Activated CD4-positive, alpha-beta T cell treated with anti-CD3 and anti-CD28 coated beads for 4 hours (primary cell): ENCODE results near the gene EFCAB13.

Experiments
- DNase-seq, 2 donors: peaks; one replicate each; pipeline ENCODE4 v3.0.0-alpha.2; 2020

Gene EFCAB13

DNA sequence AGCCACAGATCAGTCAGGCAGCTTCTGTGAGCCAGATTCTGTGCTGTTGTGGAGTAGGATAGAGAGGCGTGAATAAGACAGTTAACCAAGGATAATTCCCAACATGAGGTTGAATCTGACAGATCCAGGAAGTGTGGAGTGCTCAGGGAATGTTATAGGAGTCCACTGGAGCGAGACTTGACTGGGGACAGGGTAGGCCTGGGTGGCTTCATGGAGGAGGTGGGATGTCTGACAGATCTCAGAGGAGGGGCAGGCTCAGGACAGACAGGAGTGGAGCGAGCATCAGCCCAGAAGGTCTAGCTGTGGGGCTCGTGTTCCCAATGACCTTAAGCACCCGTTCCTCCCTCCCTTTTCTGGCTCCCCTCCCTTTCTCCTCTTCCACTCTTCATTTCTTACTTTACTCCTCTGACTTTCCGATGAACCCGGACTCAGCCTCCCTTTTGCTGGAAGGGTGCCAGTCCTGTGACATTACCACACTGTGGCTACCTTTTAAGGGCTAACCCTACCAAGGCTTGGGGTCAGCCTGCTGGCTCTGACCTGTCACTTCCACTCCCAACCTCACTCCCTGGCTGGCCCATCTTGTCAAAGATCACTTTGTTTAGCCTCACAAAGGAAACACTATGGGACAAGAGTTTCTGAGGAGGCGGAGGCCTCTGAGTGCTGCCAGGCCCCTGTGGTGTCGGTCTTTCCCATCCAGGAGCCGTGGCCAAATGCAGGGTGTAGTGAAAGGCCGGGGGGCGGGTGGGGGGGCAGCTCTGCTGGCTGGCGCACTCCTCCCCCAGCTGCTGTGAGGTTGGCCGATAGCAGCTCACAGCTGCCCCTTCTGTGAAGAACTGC is 28.5 kb upstream of the EFCAB13 start:
- no peak for DNase-seq

DNA sequence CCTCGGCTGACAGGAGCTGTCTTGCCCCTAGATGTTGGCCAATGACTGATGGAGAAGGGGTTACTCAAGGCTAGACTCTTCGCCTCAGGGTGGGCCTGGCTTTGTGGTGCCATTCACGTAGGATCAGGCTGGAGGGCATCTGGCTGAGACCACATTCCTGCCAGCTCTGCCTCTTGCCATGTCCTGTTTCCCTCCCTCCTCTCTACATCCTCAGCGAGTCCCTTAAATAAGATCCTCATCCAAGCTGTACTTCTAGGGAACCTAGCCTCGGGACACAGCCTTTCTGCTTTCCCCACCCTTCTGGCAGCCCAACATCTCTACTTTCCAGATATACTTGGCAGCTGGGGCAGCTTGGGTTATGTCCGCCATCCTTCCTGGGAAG is 27.9 kb upstream of the EFCAB13 start:
- DNase-seq = no peak

DNA sequence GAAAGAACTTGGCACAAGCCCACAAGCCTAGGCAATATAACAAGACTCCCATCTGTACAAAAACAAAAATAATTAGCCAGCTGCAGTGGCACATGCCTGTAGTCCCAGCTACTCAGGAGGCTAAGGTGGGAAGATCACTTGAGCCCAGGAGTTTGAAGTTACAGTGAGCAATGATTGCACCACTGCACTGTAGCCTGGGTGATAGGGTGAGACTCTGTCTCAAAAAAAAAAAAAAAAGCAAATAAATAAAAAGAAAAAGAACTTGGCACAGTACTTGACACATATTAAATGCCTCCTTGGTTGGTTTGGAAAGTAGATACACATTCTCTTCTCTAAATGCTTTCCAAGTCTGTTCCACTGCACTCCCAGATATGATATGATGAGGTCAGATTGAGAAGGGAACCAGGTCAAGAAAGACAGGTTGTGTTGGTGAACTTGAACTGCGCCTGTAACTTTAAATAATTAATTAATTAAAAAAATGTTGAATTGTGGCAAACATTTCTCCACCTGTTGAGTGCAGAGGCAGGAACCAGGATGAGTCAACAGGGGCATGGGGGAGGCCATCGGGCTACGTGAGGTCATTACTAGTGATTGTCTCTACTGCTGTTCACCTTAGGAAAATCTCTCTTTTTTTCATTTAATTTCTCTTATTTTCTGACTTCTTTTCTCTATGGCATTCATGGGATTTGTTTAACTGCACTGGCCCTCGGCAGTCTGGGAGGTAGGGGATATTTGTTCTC is 25.9 kb upstream of the EFCAB13 start:
- no peak for DNase-seq

DNA sequence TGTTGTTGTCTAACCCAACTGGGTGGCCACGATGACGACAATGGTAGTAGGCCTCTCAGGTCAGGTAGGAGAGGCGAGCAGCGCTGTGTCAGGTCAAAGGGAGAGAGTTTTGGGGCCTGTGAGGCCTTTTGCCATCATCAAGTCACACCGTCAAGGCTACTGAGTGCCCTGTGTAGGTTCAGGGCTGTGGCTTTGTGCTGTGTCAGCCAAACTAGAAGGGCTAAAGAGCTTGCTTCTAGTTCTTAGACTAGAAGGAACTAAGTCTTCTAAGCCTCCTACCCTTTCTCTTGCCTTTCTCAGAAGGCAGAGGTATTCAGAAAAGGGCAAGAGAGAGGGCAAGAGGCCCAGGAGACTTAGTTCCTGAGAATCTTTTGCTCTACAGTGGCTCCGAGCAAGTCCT is 25.0 kb upstream of the EFCAB13 start:
- DNase-seq = no peak

DNA sequence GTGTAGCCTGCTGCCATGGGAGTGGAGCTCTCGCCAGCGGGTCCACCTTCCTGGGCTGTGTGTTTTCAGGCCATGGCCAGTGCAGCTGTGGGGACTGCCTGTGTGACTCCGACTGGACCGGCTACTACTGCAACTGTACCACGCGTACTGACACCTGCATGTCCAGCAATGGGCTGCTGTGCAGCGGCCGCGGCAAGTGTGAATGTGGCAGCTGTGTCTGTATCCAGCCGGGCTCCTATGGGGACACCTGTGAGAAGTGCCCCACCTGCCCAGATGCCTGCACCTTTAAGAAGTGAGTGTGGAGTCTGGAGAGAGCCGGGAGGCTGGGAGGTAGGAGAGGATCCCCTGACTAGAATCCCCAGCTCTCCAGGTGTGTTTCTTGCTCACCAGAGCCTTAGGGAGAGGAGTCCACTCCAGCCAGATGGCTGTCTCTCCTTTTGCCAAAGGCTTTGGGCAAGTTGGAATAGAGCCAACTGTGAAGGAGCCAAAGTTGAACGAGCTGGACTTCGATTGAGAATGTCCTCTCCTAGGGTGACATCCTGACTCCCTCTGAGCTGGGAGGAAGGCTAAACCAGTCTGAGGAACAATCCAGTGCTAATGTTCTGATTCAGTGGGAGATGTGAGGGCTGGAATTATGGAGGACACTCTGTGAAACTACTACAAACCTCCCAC is 24.4 kb upstream of the EFCAB13 start:
- no peak for DNase-seq

DNA sequence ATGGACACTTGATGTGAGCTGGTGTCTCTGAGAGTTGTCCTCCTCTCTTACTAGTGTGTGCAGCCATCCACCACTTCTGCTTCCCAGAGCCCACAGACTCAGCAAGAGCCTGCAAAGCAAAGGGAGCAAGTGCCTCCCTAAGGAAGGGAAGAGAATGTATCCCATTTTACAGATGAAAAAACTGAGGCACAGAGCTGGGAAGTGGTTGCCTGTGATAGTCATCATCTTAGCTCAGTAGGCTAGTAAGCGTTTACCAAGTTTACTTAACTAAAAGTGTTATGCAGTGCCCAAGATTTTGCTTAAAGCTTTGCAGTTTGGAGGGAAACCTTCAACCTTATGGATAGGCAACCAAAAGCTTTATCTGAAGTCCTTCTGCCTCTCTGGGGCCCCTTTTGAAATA is 23.0 kb upstream of the EFCAB13 start:
- no peak for DNase-seq

DNA sequence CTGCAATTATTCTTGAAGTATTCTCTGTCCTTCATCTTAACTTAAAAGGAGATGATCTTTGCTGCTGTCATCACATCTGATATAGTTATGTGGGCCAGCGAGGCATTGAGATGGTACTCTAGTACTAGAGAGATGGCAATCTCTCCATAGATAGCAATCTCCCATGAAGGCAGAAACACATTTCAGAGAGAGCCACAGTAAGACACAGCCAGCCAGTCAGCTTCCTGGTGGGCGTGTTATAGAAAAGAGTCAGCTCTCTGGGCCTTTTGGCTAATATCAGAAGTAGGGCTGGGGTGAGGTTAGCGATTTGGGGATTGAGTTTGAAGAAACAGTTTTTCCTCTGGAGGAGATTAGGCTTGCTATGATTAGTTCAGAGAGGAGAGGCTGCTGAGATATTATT is 22.6 kb upstream of the EFCAB13 start:
- DNase-seq = no peak

DNA sequence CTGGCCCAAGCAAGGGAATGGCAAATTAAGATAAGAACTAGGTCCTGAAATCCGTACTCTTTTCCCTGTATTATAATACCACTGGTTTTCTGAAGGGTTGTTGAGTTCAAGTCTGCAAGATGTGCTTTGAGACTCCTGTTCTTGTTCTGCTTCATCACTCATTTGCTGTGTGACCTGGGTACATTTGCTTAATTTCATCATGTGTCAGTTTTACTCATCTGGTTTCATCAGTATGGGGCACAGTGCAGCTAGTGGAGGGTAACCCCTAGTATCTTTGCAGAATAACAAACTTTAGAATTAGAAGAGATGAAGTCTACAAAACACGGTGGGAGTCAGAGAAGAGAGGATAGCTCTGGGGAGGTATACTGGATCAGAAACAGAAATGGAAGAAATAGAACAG is 21.9 kb upstream of the EFCAB13 start:
- no peak for DNase-seq

DNA sequence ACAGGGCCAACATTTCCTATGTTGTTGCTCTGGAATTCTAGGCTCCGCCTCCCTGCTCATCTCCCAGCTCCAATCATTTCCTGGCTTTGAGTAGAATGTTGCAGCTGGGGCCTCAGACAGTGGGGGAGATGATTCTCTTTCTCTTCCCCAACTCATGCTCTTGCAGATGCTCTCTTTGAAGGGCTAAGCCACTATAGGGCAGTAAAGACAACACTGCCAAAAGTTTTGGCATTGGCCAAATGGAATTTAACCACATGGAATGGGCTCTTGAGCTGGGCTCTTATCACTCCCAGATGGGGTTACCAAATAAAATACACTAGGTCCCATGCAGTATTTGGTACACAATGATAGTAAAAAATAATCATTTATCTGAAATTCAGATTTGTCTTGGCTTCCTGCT is 19.6 kb upstream of the EFCAB13 start:
- no peak for DNase-seq

DNA sequence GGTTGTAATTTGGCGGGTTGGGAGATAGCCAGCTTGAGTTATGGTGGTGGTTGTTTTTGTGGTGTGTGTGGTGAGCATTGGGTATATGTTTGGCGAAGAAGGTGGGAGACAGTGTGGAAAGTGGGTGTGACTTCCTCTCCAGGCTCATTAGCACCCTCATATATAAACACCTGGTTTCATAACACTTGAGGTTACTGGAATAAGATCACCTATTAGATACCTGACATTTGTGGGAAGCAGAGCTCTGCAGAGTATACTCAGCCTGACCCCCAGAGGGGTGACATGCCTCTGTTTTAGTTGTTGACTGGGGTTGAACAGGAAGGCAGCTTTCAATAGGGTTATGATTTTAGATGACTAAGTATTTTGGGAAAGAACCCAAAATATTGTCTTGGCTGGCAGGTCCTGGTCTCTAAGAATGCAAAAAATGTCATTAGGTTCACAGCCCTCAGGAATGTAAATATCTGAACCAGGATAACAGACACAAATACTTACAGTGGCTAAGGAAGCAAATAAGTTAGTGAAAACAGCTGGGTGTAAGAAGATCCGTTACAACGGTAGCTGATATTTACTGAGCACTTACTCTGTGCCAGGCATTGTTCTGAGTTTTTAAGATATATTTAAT is 18.3 kb upstream of the EFCAB13 start:
- DNase-seq = no peak

DNA sequence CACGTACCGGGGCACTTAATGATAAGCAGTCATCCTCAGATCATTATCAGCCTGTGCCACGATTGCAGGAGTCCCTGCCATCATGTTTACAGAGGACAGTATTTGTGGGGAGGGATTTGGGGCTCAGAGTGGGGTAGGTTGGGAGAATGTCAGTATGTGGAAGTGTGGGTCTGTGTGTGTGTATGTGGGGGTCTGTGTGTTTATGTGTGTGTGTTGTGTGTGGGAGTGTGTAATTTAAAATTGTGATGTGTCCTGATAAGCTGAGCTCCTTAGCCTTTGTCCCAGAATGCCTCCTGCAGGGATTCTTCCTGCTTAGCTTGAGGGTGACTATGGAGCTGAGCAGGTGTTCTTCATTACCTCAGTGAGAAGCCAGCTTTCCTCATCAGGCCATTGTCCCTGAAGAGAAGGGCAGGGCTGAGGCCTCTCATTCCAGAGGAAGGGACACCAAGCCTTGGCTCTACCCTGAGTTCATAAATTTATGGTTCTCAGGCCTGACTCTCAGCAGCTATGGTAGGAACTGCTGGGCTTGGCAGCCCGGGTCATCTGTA is 13.5 kb upstream of the EFCAB13 start:
- no peak for DNase-seq

DNA sequence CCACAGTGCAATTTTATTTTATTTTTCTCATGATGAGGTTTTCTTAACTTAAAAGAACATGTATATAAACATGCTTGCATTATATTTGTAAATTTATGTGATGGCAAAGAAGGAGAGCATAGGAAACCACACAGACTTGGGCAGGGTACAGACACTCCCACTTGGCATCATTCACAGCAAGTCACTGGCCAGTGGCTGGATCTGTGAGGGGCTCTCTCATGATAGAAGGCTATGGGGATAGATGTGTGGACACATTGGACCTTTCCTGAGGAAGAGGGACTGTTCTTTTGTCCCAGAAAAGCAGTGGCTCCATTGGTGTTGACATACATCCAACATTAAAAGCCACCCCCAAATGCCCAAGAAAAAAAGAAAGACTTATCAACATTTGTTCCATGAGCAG is 12.3 kb upstream of the EFCAB13 start:
- DNase-seq = no peak

DNA sequence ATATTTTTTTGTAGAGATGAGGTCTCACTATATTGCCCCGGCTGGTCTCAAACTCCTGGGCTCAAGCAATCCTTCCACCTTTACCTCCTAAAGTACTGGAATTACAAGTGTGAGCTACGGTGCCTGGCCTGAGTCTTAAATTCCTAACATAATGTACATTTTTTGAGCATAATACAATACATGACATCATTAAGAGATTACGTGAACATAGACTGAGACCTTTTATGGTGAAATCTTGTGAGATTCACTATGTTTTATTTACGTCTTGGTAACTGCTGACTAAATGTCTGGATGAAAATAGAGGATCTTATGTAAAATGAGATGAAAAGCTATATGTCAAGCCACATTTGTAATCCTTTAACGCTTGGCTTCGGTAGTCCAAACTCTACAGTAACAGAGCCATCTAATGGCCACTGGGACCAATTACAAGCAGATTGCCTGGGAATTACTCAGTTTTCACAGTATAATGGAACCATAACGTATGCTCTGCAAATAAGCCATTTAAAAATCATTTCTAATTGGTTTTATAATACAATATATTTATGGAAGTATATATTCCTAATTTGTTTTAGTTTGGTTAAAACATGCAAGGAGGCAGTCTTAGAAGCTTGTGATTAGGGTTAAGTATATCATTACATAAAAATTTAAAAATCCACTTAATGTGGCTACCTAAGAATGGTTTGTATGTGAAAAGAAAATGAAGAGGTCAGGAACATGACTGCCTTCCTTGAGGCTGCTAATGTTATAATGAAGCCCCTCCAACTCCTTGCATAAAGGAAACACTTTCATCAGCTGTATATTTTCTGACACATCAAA is 8.1 kb upstream of the EFCAB13 start:
- DNase-seq = peak; percentile 11 to 16

DNA sequence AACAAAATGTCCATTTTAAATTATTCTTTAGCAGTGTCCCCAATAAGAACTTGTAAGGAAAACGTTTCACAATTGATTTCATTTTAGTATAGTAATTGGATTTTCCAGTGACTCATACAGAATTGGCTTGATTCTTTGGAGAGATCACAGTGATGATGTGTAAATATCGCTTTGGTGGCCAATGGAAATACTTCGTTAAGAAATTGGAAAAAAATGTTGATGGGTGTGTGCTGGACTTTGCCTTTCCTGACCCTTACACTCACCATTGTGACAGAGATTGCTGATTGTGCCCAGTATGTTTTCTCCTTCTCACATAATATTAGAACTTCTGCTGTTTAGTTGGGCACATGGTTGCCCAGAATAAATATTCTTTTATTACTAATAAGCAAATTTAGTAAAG is 7.4 kb upstream of the EFCAB13 start:
- no peak for DNase-seq

DNA sequence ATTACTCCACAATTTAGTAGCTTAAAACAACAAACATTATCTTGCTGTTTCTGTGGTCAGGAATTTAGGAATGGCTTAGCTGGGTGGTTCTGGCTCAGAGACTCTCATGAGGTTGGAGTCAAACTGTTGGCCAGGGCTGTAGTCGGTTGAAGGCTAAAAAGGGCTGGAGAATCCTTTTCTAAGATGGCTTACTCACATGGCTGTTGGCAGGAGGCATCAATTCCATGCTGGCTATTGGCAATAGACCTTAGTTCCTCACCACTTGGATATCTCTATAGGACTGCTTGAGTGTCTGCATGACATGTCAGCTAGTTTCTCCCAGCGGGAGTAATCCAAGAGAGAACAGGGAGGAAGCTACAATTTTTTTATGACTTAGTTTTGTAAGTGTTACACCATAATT is 6.6 kb upstream of the EFCAB13 start:
- DNase-seq = no peak

DNA sequence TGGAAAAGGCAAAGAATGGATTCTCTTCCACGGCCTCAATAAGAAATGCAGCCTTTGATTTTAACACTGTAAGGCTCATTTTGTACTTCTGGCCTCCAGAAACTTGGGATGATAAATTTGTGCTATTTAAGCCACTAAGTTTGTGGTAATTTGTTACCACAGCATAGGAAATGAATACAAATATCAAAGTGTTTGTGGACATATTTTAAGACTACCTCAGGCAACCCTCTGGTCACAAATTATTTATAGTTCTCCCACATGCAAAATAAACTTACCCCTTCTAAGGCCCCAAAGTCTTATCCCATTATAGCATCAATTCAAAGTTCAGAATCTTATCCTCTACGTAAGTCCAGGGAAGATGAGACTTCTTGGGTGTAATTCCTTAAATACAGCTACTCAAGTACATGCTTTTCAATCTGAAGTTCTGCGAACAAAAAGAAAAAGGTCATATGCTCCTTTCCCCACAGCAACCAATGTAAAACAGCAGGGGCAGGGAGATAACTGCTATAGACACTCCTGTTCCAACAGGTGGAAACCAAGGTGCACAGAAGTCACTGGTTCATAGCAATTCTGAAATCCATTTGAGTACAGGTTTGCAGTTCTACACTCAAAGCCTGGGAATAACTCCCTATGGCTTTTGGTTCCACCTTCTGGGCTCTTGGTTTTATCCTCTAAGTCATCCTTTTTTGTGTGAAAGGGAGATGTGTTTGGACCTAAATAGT is 5.4 kb upstream of the EFCAB13 start:
- DNase-seq = no peak

DNA sequence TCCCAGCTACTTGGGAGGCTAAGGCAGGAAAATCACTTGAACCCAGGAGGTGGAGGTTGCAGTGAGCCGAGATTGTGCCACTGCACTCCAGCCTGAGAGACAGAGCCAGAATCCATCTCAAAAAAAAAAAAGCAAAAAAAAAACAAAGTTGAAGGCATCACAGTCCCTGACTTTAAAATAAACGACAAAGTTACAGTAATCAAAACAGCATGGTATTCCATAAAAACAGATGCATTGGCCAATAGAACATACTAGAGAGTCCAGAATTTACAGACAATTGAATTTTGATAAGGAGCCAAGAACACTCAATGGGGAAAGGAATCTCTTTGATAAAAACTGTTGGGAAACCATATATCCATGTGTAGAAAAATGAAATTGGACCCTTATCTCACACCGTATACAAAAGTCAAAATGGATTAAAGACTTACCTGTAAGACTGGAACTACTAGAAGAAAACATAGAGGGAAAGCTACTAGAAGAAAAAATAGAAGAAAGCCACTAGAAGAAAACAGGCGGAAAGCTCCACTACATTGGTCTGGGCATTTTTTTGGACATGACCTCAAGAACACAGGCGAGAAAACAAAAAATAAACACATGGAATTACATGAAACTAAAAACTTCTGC is 2.8 kb upstream of the EFCAB13 start:
- DNase-seq = no peak

DNA sequence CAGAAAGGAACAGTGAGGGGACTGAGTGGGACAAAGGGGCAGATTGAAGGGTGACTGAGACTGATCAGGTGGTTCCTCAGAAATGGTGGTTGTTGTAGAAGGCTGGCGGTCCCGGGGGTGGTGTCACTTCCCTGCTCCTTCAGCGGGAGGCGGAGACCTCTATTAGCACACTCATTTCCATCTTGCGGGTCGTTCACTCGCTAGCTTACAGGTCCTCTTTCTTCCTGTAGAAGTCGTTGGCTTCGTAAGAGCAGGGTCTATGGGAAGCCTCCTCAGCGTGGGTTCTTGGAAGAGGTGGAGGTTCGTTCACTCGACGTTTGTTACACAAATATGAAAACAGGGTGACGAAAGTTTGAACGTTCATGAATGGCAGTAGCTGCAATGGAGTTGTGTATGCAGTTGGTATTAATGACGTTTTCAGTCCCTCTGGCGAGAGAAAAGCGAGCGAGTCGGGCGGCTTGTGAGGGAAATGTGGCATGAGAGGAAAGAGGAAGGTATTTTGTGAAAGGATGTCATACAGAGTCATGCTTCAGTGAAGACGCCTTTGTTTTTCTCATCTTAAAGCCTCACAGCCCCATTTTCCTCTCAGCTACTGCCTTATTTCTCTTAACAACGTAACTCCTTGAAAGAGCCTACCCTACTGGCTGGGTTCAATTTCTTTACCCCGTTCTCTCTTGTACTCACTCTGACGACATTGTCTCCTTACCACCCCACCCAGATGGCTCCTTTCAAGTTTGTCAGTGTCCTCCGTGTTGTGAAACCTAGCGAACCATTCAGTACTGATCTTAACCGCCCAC is 667 bp downstream of the EFCAB13 start:
- DNase-seq = peak; percentile 22 to 41

DNA sequence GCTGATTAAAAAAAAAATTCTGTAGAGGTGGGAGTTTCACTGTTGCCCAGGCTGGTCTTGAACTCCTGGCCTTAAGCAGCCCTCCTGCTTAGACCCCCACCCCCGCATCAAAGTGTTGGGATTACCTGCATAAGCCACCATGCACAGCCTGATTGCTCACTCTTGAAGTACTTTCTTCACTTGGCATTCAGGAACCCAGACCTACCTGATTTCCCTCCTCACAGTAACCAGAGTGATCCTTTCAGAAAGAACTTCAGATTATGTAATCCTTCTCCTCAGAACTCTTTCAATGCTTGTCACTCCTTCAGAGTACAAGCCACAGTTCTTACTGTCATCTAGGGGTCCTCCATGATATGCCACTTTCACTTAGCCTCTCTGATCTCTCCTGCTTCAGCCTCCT is 1.4 kb downstream of the EFCAB13 start:
- DNase-seq = no peak

DNA sequence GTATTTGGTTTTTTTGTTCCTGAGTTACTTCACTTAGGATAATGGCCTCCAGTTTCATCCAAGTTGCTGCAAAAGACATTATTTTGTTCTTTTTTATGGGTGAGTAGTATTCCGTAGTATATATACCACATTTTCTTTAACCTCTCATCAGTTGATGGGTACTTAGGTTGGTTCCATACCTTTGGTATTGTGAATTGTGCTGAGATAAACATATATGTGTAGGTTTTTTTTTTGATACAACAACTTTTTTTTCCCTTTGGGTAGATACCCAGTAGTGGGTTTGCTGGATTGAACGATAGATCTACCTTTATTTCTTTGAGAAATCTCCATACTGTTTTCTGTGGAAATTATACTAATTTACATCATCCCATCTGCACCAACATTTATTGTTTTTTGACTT is 6.8 kb downstream of the EFCAB13 start:
- no peak for DNase-seq
